Neural cell (in vitro differentiated cells): ENCODE results near the gene MACROD1. TPM values are rescaled to one million over a fixed set of nuclear protein-coding genes. Genes with fewer than 3 reads are reported as not detected.

ENCODE experiments used
- H2AFZ ChIP-seq: fragments of 200-600, 300-800 bp; sonication (generic), shearing (Covaris generic); 2 replicates; pipeline ENCODE4 v1.6.0; 2014; ENCODE audit warnings: low read depth, mild to moderate bottlenecking, antibody characterized with exemption, low read length, moderate library complexity
- H3F3A ChIP-seq: fragments of 200-600 bp; shearing (Covaris generic); 2 replicates; pipeline ENCODE4 v1.6.1; 2016; ENCODE audit warnings: mild to moderate bottlenecking, moderate library complexity, mixed read lengths, antibody characterized with exemption, low read length; ENCODE audit not compliant: insufficient read depth, poor library complexity, severe bottlenecking
- H3K27ac ChIP-seq: fragments of 200-600, 300-800 bp; sonication (generic), shearing (Covaris generic); 2 replicates; pipeline ENCODE4 v1.5.1; 2014; ENCODE audit warnings: mild to moderate bottlenecking, low read length, moderate library complexity
- H3K27me3 ChIP-seq: fragments of 300-800, 200-600 bp; sonication (generic), shearing (Covaris generic); 2 replicates; pipeline ENCODE4 v1.6.0; 2014; ENCODE audit warnings: mild to moderate bottlenecking, low read depth, low read length, moderate library complexity; ENCODE audit not compliant: insufficient read depth
- H3K36me3 ChIP-seq: fragments of 300-800, 200-600 bp; sonication (generic), shearing (Covaris generic); 2 replicates; pipeline ENCODE4 v1.5.1; 2014; ENCODE audit warnings: mild to moderate bottlenecking, antibody characterized with exemption, low read length, moderate library complexity; ENCODE audit not compliant: insufficient read depth
- H3K4me2 ChIP-seq: fragments of 300-800, 200-600 bp; sonication (generic), shearing (Covaris generic); 2 replicates; pipeline ENCODE4 v1.6.0; 2014; ENCODE audit warnings: mild to moderate bottlenecking, low read length
- H3K4me3 ChIP-seq: fragments of 300-800, 200-600 bp; sonication (generic), shearing (Covaris generic); 2 replicates; pipeline ENCODE4 v1.5.1; 2014; ENCODE audit warnings: mild to moderate bottlenecking, low read length, moderate library complexity
- H3K79me2 ChIP-seq: fragments of 200-600 bp; shearing (Covaris generic); replicated peaks from 2 replicates; pipeline ENCODE4 v1.6.0; 2014; ENCODE audit warnings: mild to moderate bottlenecking, low read length, moderate library complexity; ENCODE audit not compliant: insufficient read depth
- H3K9ac ChIP-seq: fragments of 300-800, 200-600 bp; sonication (generic), shearing (Covaris generic); 2 replicates; pipeline ENCODE4 v1.6.1; 2016; ENCODE audit warnings: mild to moderate bottlenecking, low read length, mixed read lengths
- H3K9me2 ChIP-seq: fragments of 200-600 bp; shearing (Covaris generic); 2 replicates; pipeline ENCODE4 v1.6.1; 2016; ENCODE audit warnings: mild to moderate bottlenecking, low read length, mixed read lengths; ENCODE audit not compliant: insufficient read depth
- H3K9me3 ChIP-seq: fragments of 200-600, 300-800 bp; sonication (generic), shearing (Covaris generic); 2 replicates; pipeline ENCODE4 v1.6.1; 2016; ENCODE audit warnings: mild to moderate bottlenecking, mixed run types, low read length, moderate library complexity, mixed read lengths
- H4K20me1 ChIP-seq: fragments of 200-600 bp; shearing (Covaris generic); 2 replicates; pipeline ENCODE4 v1.6.1; 2016; ENCODE audit warnings: mild to moderate bottlenecking, mixed run types; ENCODE audit not compliant: insufficient read depth
- CTCF ChIP-seq: fragments of 450-650 bp; IDR thresholded peaks from 2 replicates; pipeline ENCODE4 v1.5.1; 2014; ENCODE audit warnings: antibody characterized with exemption, mild to moderate bottlenecking, moderate library complexity; ENCODE audit not compliant: poor library complexity, severe bottlenecking
- EP300 ChIP-seq: fragments of 450-650 bp; conservative IDR thresholded peaks from 2 replicates; pipeline ENCODE4 v1.6.1; 2014; ENCODE audit warnings: antibody characterized with exemption, mild to moderate bottlenecking, moderate library complexity; ENCODE audit not compliant: poor library complexity, severe bottlenecking
- EZH2 ChIP-seq: fragments of 200-600, 300-800 bp; shearing (Covaris generic), sonication (generic); IDR thresholded peaks from 2 replicates; pipeline ENCODE4 v1.6.1; 2014; ENCODE audit warnings: antibody characterized with exemption, low read length, borderline replicate concordance, mild to moderate bottlenecking; ENCODE audit not compliant: insufficient read depth, poor library complexity, severe bottlenecking
- MXI1 ChIP-seq: fragments of 450-650 bp; conservative IDR thresholded peaks from 2 replicates; pipeline ENCODE4 v1.6.1; 2014; ENCODE audit warnings: antibody characterized with exemption, mild to moderate bottlenecking; ENCODE audit not compliant: poor library complexity, severe bottlenecking
- POLR2AphosphoS5 ChIP-seq: IDR thresholded peaks from 2 replicates; pipeline ENCODE4 v1.6.1; 2012
- RAD21 ChIP-seq: fragments of 450-650 bp; conservative IDR thresholded peaks from 2 replicates; pipeline ENCODE4 v1.6.1; 2014; ENCODE audit warnings: antibody characterized with exemption, mild to moderate bottlenecking, moderate library complexity
- SMC3 ChIP-seq: fragments of 450-650 bp; conservative IDR thresholded peaks from 2 replicates; pipeline ENCODE4 v1.6.1; 2014; ENCODE audit warnings: antibody characterized with exemption, mild to moderate bottlenecking, moderate library complexity; ENCODE audit not compliant: poor library complexity
- TAF1 ChIP-seq: IDR thresholded peaks from 2 replicates; pipeline ENCODE4 v1.6.1; 2012; ENCODE audit warnings: low read depth
- polyA plus RNA-seq: library from polyadenylated mRNA; depleted of rRNA; stranded (reverse); fragments of >200 nt; gene quantifications from 2 replicates; pipeline ENCODE4 v1.2.3, GENCODE V29; 2014
- TF ChIP-seq, protein P1 (sequence below): IDR thresholded peaks from 2 replicates; pipeline ENCODE4 v1.6.1; 2012; ENCODE audit warnings: borderline replicate concordance

The MACROD1 gene
- polyA plus RNA-seq, 1 donor from 2014 or later = 30.8 TPM

GRCh38 chr11:64208086-64208795, 42.3 kb upstream of the MACROD1 start:
- H3K9me2 ChIP-seq = no peaks in the 10 kb centered on the region
- no peak overlapping the region for H3K4me2 ChIP-seq
- no peaks in the 10 kb centered on the region for H3K27me3 ChIP-seq
- no peak overlapping the region for H3K9ac ChIP-seq
- H3F3A ChIP-seq = no peaks in the 10 kb centered on the region
- TF ChIP-seq EZH2 (no peak), MXI1 (no peak), RAD21 (no peak), CTCF (no peak), POLR2AphosphoS5 (no peak), EP300 (no peak), SMC3 (no peak), TAF1 (no peak)
- TF ChIP-seq, protein P1, sequence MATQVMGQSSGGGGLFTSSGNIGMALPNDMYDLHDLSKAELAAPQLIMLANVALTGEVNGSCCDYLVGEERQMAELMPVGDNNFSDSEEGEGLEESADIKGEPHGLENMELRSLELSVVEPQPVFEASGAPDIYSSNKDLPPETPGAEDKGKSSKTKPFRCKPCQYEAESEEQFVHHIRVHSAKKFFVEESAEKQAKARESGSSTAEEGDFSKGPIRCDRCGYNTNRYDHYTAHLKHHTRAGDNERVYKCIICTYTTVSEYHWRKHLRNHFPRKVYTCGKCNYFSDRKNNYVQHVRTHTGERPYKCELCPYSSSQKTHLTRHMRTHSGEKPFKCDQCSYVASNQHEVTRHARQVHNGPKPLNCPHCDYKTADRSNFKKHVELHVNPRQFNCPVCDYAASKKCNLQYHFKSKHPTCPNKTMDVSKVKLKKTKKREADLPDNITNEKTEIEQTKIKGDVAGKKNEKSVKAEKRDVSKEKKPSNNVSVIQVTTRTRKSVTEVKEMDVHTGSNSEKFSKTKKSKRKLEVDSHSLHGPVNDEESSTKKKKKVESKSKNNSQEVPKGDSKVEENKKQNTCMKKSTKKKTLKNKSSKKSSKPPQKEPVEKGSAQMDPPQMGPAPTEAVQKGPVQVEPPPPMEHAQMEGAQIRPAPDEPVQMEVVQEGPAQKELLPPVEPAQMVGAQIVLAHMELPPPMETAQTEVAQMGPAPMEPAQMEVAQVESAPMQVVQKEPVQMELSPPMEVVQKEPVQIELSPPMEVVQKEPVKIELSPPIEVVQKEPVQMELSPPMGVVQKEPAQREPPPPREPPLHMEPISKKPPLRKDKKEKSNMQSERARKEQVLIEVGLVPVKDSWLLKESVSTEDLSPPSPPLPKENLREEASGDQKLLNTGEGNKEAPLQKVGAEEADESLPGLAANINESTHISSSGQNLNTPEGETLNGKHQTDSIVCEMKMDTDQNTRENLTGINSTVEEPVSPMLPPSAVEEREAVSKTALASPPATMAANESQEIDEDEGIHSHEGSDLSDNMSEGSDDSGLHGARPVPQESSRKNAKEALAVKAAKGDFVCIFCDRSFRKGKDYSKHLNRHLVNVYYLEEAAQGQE = no peak
- H2AFZ ChIP-seq = no peak overlapping the region
- no peaks in the 10 kb centered on the region for H3K9me3 ChIP-seq
- no peaks in the 10 kb centered on the region for H4K20me1 ChIP-seq
- H3K36me3 ChIP-seq = peaks cover 6% of the 10 kb centered on the region
- H3K79me2 ChIP-seq = no peaks in the 10 kb centered on the region
- H3K27ac ChIP-seq = no peak overlapping the region
- H3K4me3 ChIP-seq = no peak overlapping the region

DNA sequence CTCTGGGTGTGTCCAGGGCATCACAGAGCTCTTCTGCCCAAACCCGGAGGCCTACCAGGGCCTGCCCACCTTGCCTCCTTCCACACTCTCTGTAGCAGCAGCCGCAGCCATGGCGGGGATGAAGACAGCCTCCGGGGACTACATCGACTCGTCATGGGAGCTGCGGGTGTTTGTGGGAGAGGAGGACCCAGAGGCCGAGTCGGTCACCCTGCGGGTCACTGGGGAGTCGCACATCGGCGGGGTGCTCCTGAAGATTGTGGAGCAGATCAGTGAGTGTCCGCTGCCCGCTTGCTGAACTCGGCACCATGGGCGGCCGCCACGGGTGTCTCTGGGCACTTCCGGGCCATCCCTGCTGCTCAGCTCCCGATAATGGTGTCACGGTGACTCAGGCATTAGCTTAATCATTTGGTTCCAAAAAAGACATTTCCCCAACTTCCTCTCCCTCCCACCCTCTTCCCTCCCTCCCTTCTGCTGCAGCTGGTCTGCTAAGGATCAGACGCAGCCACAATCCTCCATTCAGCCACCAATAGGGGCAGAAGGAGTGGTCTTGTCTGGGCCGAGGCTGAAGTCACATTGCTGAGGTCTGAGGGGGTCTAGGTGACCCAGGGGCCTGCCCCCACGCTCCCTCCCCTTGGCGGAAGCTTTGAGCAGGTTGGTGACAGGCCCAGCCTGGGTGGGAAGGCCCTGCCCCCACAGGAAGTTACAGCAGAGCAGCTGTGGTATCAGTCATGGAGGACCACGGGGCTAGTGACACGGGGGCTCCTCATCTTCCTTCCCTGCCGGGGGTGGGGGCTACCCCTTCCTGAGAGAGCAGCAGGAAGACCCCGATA, 41.6 kb upstream of the MACROD1 start:
- Histone ChIP-seq H3K27ac (no peak overlapping the region), H3F3A (no peaks in the 10 kb centered on the region), H3K4me3 (no peak overlapping the region), H3K9ac (no peak overlapping the region), H3K79me2 (no peaks in the 10 kb centered on the region), H4K20me1 (no peaks in the 10 kb centered on the region), H2AFZ (no peak overlapping the region), H3K27me3 (no peaks in the 10 kb centered on the region), H3K36me3 (peaks cover 6% of the 10 kb centered on the region), H3K9me2 (no peaks in the 10 kb centered on the region), H3K9me3 (no peaks in the 10 kb centered on the region), H3K4me2 (no peak overlapping the region)
- TF ChIP-seq RAD21 (no peak), POLR2AphosphoS5 (no peak), EZH2 (no peak), EP300 (no peak), CTCF (no peak), MXI1 (no peak), TAF1 (no peak), SMC3 (no peak)
- TF ChIP-seq, protein P1 = no peak
